A673 (cell line): ENCODE data around the gene SMYD3. TPM values are rescaled to one million over a fixed set of nuclear protein-coding genes. Genes with fewer than 3 reads are reported as not detected.
"Not testable (repeated sequence)": the region's sequence is repeated elsewhere in the genome, so short reads cannot be mapped to it uniquely, and the experiment has no call there.

Experiments
- BruUV-seq: library from RNA; stranded (reverse); fragments of 400-500 nt; replicated peaks from 2 replicates; lab custom pipeline; 2021; lab: Mats Ljungman, UMichigan
- CTCF ChIA-PET: fragments of 300-600 bp; sonication (Branson Sonifier 250); formaldehyde crosslinking; loops from one replicate; lab custom pipeline; 2022; ENCODE audit warnings: antibody characterized with exemption; lab: Charles Lee
- POLR2A ChIA-PET: fragments of 300-600 bp; sonication (Branson Sonifier 250); formaldehyde crosslinking; loops from one replicate; lab custom pipeline; 2022; ENCODE audit warnings: antibody characterized with exemption; ENCODE audit not compliant: low non-redundant PET; lab: Charles Lee
- DNase-seq: peaks from one replicate; pipeline ENCODE4 v3.0.0-alpha.2; 2015; ENCODE audit warnings: low spot score
- H3K27ac ChIP-seq: fragments of 200-600 bp; sonication (generic); 2 replicates; pipeline ENCODE4 v1.5.1; 2016; ENCODE audit warnings: mixed run types, low read depth, mild to moderate bottlenecking, mixed read lengths, antibody characterized with exemption, low read length; ENCODE audit not compliant: poor library complexity, severe bottlenecking
- H3K27me3 ChIP-seq: fragments of 200-600 bp; sonication (generic); replicated peaks from 2 replicates; pipeline ENCODE4 v1.6.1; 2017; ENCODE audit warnings: mixed run types, low read depth, mild to moderate bottlenecking, mixed read lengths, antibody characterized with exemption, low read length; ENCODE audit not compliant: insufficient read depth, poor library complexity
- H3K36me3 ChIP-seq: fragments of 200-600 bp; sonication (generic); 2 replicates; pipeline ENCODE4 v1.6.1; 2016; ENCODE audit warnings: mixed run types, mild to moderate bottlenecking, mixed read lengths, antibody characterized with exemption, low read length; ENCODE audit not compliant: insufficient read depth, poor library complexity, severe bottlenecking
- H3K4me1 ChIP-seq: fragments of 200-600 bp; sonication (generic); 2 replicates; pipeline ENCODE4 v1.6.1; 2017; ENCODE audit warnings: mixed run types, mild to moderate bottlenecking, mixed read lengths, antibody characterized with exemption, low read length; ENCODE audit not compliant: insufficient read depth, poor library complexity, severe bottlenecking
- H3K4me3 ChIP-seq: fragments of 200-600 bp; sonication (generic); 2 replicates; pipeline ENCODE4 v1.5.1; 2016; ENCODE audit warnings: low read depth, mixed run types, mild to moderate bottlenecking, mixed read lengths, low read length; ENCODE audit not compliant: poor library complexity, severe bottlenecking
- H3K9me3 ChIP-seq: fragments of 200-600 bp; sonication (generic); 2 replicates; pipeline ENCODE4 v1.6.1; 2016; ENCODE audit warnings: mixed run types, low read depth, mild to moderate bottlenecking, mixed read lengths, antibody characterized with exemption, low read length; ENCODE audit not compliant: poor library complexity, severe bottlenecking
- EZH2 ChIP-seq: fragments of 200-600 bp; sonication (generic); IDR thresholded peaks from 2 replicates; pipeline ENCODE4 v1.6.1; 2017; ENCODE audit warnings: borderline replicate concordance, low read depth, mild to moderate bottlenecking, mixed read lengths, antibody characterized with exemption, low read length; ENCODE audit not compliant: poor library complexity, severe bottlenecking
- intact Hi-C: fragments of 100-400 bp; cut with micrococcal nuclease; formaldehyde crosslinking; loops from one replicate; pipeline ENCODE4 v1.10.0; 2022; ENCODE audit not compliant: unreplicated experiment
- total RNA-seq: library from RNA; stranded (reverse); gene quantifications from 2 replicates; pipeline ENCODE4 v1.2.3, GENCODE V29; 2021
- TF ChIP-seq, protein P1 (sequence below): fragments of 300-800, 200-600 bp; sonication (generic); conservative IDR thresholded peaks from 2 replicates; pipeline ENCODE4 v1.5.1; 2017; ENCODE audit warnings: low read depth, mild to moderate bottlenecking, antibody characterized with exemption, low read length, moderate library complexity, mixed read lengths

Gene SMYD3
- total RNA-seq, 1 experiment from 2014 or later, result 29.0 TPM

DNA sequence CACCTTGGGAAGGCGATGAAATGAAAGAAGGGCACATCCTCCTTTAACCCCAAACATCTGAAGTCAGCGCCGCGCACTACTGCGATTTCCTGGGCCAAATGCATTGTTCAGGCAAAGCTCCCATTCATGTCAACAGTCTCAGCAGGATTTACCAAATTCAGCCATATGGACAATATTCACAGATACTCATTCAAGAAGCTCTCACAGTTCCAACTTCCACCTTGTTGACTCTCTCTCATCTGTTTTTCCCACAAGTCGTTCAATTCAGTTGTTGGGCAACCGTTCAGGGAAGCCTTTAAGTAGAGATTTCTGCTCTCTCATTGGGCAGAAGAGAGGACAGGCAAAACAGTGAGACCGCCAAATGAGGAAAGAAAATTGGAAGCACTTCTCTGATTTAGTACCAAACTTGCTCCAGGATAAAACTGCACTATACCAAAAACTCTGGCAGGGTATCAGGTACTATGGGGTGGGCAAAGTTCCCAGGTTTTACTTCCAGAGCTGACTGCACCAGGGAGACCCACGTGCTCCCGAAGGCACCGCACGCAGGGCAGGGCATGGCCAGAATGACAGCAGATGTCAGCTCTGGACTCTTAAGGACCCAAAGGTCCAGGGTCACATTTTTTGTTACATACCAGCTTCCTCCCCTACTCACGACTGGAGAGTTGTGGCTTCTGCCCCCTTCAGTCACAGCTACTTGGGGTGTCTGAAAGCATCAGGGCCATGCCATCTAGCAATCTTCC is 683.5 kb downstream of the SMYD3 start:
- TF ChIP-seq, protein P1, sequence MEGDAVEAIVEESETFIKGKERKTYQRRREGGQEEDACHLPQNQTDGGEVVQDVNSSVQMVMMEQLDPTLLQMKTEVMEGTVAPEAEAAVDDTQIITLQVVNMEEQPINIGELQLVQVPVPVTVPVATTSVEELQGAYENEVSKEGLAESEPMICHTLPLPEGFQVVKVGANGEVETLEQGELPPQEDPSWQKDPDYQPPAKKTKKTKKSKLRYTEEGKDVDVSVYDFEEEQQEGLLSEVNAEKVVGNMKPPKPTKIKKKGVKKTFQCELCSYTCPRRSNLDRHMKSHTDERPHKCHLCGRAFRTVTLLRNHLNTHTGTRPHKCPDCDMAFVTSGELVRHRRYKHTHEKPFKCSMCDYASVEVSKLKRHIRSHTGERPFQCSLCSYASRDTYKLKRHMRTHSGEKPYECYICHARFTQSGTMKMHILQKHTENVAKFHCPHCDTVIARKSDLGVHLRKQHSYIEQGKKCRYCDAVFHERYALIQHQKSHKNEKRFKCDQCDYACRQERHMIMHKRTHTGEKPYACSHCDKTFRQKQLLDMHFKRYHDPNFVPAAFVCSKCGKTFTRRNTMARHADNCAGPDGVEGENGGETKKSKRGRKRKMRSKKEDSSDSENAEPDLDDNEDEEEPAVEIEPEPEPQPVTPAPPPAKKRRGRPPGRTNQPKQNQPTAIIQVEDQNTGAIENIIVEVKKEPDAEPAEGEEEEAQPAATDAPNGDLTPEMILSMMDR, result no peak
- no peak for TF ChIP-seq EZH2
- no TSS peak for BruUV-seq
- H3K9me3 ChIP-seq, result no peaks in the 10 kb centered on the region
- CTCF ChIA-PET, result no interaction called here
- intact Hi-C loops, result no loop called here
- POLR2A ChIA-PET, result no interaction called here
- H3K4me3 ChIP-seq, result no peak overlapping the region
- no peaks in the 10 kb centered on the region for H3K4me1 ChIP-seq
- H3K27ac ChIP-seq, result no peak overlapping the region
- H3K36me3 ChIP-seq, result no peaks in the 10 kb centered on the region
- DNase-seq, result no peak
- no peaks in the 10 kb centered on the region for H3K27me3 ChIP-seq

DNA sequence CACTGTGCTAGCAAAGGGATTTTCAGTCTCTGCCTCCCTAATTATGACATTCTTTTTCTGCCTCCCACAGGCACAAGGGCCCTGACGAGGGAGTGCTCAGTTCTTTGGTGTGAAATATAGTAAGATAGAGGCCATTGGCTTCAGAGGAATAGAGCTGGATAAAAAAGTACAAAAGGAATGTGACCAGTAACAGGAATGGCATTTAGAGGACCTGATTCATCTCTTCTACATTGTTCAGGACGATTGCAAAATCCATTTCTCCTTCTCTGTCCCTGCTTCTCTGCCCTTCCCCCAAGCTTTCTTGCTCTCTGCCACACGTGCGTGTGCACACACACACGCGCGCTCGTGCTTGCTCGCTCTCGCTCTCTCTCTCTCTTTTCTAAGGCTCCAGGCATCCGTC is 684.1 kb downstream of the SMYD3 start:
- DNase-seq, result no peak
- ChIA-PET POLR2A (no interaction called here), CTCF (no interaction called here)
- intact Hi-C loops, result no loop called here
- no TSS peak for BruUV-seq
- H3K36me3 ChIP-seq, result no peaks in the 10 kb centered on the region
- no peak for TF ChIP-seq EZH2
- TF ChIP-seq, protein P1, result no peak
- H3K4me3 ChIP-seq, result no peak overlapping the region
- H3K9me3 ChIP-seq, result no peaks in the 10 kb centered on the region
- H3K27me3 ChIP-seq, result no peaks in the 10 kb centered on the region
- H3K27ac ChIP-seq, result no peak overlapping the region
- no peaks in the 10 kb centered on the region for H3K4me1 ChIP-seq

DNA sequence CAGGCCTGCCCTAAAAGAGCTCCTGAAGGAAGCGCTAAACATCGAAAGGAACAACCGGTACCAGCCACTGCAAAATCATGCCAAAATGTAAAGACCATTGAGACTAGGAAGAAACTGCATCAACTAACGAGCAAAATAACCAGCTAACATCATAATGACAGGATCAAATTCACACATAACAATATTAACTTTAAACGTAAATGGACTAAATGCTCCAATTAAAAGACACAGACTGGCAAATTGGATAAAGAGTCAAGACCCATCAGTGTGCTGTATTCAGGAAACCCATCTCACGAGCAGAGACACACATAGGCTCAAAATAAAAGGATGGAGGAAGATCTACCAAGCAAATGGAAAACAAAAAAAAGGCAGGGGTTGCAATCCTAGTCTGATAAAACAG is 688.7 kb downstream of the SMYD3 start:
- H3K36me3 ChIP-seq, DNase-seq, CTCF ChIA-PET, H3K27me3 ChIP-seq, H3K4me1 ChIP-seq, intact Hi-C loops, H3K4me3 ChIP-seq, POLR2A ChIA-PET, BruUV-seq, H3K27ac ChIP-seq, H3K9me3 ChIP-seq: not testable (repeated sequence)

DNA sequence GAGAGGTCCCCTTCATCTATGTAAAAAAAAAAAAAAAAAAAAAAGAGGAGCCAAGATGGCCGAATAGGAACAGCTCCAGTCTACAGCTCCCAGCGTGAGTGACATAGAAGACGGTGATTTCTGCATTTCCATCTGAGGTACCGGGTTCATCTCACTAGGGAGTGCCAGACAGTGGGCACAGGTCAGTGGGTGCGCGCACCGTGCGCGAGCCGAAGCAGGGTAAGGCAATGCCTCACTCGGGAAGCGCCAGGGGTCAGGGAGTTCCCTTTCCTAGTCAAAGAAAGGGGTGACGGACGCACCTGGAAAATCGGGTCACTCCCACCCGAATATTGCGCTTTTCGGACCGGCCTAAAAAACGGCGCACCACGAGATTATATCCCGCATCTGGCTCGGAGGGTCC is 690.6 kb downstream of the SMYD3 start:
- H3K4me1 ChIP-seq, CTCF ChIA-PET, intact Hi-C loops, H3K36me3 ChIP-seq, H3K27me3 ChIP-seq, H3K27ac ChIP-seq, H3K9me3 ChIP-seq, DNase-seq, H3K4me3 ChIP-seq, POLR2A ChIA-PET, BruUV-seq: not testable (repeated sequence)
